ENCODE measurements around the gene ZNF629. TPM values are rescaled to one million over a fixed set of nuclear protein-coding genes. Genes with fewer than 3 reads are reported as not detected.
A peak's percentile ranks its signal among the peaks of the same experiment; 100 is the strongest.

The ZNF629 gene
- total and polyA plus RNA-seq, 2 experiments from 2014 or later = 4.1 to 20.3 TPM

GRCh38 chr16:30775392-30776188 is 11.4 kb downstream of the ZNF629 start (continued):
- no peak for TF ChIP-seq ZNF462 (CRISPR knock-in tag; IDR thresholded peaks at IDR 0.05)
- no peak for TF ChIP-seq EZH2phosphoT487 (IDR thresholded peaks at IDR 0.05; ENCODE audit: unreplicated experiment)
- no peak for TF ChIP-seq ZNF114 (CRISPR knock-in tag; IDR thresholded peaks at IDR 0.05)
- no peak for TF ChIP-seq JUNB (IDR thresholded peaks at IDR 0.05; ENCODE audit: unreplicated experiment)
- no peak for TF ChIP-seq ZNF331 (CRISPR knock-in tag; IDR thresholded peaks at IDR 0.05; ENCODE audit: low read depth)
- no peak for TF ChIP-seq STAT1 (IDR thresholded peaks at IDR 0.05; ENCODE audit: unreplicated experiment)
- TF ChIP-seq CREB1 (CRISPR knock-in tag; IDR thresholded peaks at IDR 0.05; ENCODE audit: low read depth) = peak; percentile 82

- no peaks in the 10 kb centered on the region for H3K79me2 ChIP-seq (replicated peaks; ENCODE audit: insufficient read depth)
- peak overlapping the region; percentile 93 for H3K4me3 ChIP-seq
- ATAC-seq = no peak
- peaks cover 4% of the 10 kb centered on the region; the same call in 1 of the 2 replicates for H3K36me3 ChIP-seq (ENCODE audit: insufficient read depth)
- H3K4me1 ChIP-seq (ENCODE audit: insufficient read depth) = no peaks in the 10 kb centered on the region; the same call in 1 of the 2 replicates
- no peak for DNase-seq (ENCODE audit: low spot score)
- no peak for TF ChIP-seq JUNB (IDR thresholded peaks at IDR 0.05; ENCODE audit: unreplicated experiment)
- no peak for TF ChIP-seq ZNF331 (CRISPR knock-in tag; IDR thresholded peaks at IDR 0.05; ENCODE audit: low read depth)
- no peak for TF ChIP-seq EZH2phosphoT487 (IDR thresholded peaks at IDR 0.05; ENCODE audit: unreplicated experiment)
- no peak for TF ChIP-seq CTCF (conservative IDR thresholded peaks at IDR 0.05; ENCODE audit: low read depth in 2 of 2)
- TF ChIP-seq ETS1 (IDR thresholded peaks at IDR 0.05) = no peak
- no peak for TF ChIP-seq EZH2 (IDR thresholded peaks at IDR 0.05; ENCODE audit: low read depth, unreplicated experiment)
- peaks cover 53% of the 10 kb centered on the region for H3K36me3 Mint-ChIP-seq (ENCODE audit: low read depth)
- peak overlapping the region; percentile 93 for H3K4me3 Mint-ChIP-seq
- H3K27ac ChIP-seq (ENCODE audit: low read depth) = peak overlapping the region; percentile 97; the same call in 1 of the 2 replicates
- H3K4me2 ChIP-seq = peak overlapping the region; percentile 94
- peaks cover 20% of the 10 kb centered on the region for H3F3A ChIP-seq (replicated peaks; ENCODE audit: low read depth)
- no peaks in the 10 kb centered on the region; the same call in 1 of the 2 replicates for H4K20me1 ChIP-seq (replicated peaks; ENCODE audit: insufficient read depth)
- H2AFZ ChIP-seq = no peak overlapping the region
- H3K27ac Mint-ChIP-seq = peak overlapping the region; percentile 99
- no peaks in the 10 kb centered on the region for H3K9me3 Mint-ChIP-seq
- peaks cover 40% of the 10 kb centered on the region for H3K27me3 Mint-ChIP-seq (ENCODE audit: insufficient read depth, low read depth, poor library complexity)
- H3K9me2 ChIP-seq (ENCODE audit: insufficient read depth) = no peaks in the 10 kb centered on the region
- H3K4me1 Mint-ChIP-seq = peaks cover 23% of the 10 kb centered on the region
- H3K27me3 ChIP-seq (ENCODE audit: insufficient read depth) = no peaks in the 10 kb centered on the region
Measured at GRCh38 chr16:30775131-30775391, 11.9 kb downstream of the ZNF629 start.
